ENCODE data around the gene RFNG.
"Not testable (repeated sequence)": the region's sequence is repeated elsewhere in the genome, so short reads cannot be mapped to it uniquely, and the experiment has no call there.

DNA sequence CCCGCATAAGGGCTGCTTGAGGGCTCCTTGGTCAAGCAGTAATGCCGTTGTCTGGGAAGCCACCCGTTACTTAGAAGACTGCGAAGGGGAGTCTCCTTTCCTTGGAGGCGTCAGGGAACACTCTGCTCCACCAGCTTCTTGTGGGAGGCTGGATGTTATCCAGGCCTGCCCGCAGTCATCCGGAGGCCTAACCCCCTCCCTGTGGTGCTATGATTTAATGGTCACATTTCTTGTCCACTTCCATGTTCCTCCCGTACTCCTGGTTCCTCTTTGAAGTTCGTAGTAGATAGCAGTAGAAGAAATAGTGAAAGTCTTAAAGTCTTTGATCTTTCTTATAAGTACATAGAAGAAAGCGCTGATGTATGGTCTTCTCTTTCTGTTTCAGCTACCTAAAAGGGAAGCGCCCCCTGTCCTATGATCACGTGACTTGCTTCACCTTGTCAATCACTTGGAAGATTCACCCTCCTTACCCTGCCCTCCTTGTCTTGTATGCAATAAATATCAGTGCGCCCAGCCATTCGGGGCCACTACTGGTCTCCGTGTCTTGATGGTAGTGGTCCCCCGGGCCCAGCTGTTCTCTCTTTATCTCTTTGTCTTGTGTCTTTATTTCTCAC is 12.7 kb downstream of the RFNG start:
- not testable (repeated sequence) for TF ChIP-seq POLR2A (IDR thresholded peaks at IDR 0.05; ENCODE audit: insufficient read depth in 1 of 2, low read depth in 2 of 2, low read length in 2 of 2); SRF (IDR thresholded peaks at IDR 0.05; ENCODE audit: low read depth, low read length); ASH2L (IDR thresholded peaks at IDR 0.05; ENCODE audit: insufficient read length, low read depth, low read length); EHMT2 (IDR thresholded peaks at IDR 0.05; ENCODE audit: borderline replicate concordance, low read depth, low read length); MTF1 (CRISPR knock-in tag; IDR thresholded peaks at IDR 0.05); HMG20A (CRISPR knock-in tag; IDR thresholded peaks at IDR 0.05; ENCODE audit: borderline replicate concordance); JUN (CRISPR knock-in tag; IDR thresholded peaks at IDR 0.05); MAFG (CRISPR knock-in tag; IDR thresholded peaks at IDR 0.05); NFRKB (IDR thresholded peaks at IDR 0.05)
- TF ChIP-seq, protein P1, sequence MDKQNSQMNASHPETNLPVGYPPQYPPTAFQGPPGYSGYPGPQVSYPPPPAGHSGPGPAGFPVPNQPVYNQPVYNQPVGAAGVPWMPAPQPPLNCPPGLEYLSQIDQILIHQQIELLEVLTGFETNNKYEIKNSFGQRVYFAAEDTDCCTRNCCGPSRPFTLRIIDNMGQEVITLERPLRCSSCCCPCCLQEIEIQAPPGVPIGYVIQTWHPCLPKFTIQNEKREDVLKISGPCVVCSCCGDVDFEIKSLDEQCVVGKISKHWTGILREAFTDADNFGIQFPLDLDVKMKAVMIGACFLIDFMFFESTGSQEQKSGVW (CRISPR knock-in tag; IDR thresholded peaks at IDR 0.05; ENCODE audit: borderline replicate concordance) = not testable (repeated sequence)
- TF ChIP-seq, protein P2, sequence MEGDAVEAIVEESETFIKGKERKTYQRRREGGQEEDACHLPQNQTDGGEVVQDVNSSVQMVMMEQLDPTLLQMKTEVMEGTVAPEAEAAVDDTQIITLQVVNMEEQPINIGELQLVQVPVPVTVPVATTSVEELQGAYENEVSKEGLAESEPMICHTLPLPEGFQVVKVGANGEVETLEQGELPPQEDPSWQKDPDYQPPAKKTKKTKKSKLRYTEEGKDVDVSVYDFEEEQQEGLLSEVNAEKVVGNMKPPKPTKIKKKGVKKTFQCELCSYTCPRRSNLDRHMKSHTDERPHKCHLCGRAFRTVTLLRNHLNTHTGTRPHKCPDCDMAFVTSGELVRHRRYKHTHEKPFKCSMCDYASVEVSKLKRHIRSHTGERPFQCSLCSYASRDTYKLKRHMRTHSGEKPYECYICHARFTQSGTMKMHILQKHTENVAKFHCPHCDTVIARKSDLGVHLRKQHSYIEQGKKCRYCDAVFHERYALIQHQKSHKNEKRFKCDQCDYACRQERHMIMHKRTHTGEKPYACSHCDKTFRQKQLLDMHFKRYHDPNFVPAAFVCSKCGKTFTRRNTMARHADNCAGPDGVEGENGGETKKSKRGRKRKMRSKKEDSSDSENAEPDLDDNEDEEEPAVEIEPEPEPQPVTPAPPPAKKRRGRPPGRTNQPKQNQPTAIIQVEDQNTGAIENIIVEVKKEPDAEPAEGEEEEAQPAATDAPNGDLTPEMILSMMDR (CRISPR knock-in tag; IDR thresholded peaks at IDR 0.05) = not testable (repeated sequence)
